Measurements from ENCODE around the gene NDUFB10. TPM values are rescaled to one million over a fixed set of nuclear protein-coding genes. Genes with fewer than 3 reads are reported as not detected.

Gene NDUFB10
- total RNA-seq, 2 donors from 2014 or later = 39.2 to 86.1 TPM

DNA sequence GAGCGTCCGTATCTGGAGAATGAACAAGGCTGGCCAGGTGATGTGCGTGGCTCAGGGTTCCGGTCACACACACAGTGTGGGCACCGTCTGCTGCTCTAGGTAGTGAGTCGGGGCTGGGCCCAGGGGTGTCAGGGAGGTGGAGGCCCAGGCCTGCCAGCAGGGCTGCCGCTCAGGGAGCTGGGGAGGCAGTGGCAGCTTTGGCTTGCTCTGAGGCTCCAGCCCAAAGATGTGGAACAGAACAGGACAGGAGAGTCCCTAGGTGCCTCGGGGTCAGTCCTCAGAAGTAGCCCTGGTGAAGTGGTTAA, 16.8 kb downstream of the NDUFB10 start:
- H3K4me3 ChIP-seq = no peak overlapping the region
- ATAC-seq (no peak), DNase-seq (no peak)
- intact Hi-C loops (cut with DNase I) = no loop called here
- peaks cover 0 to 20% of the 10 kb centered on the region in 2 donors for H3K36me3 ChIP-seq (replicated peaks in 1 of 2; ENCODE audit: insufficient read depth in 1 of 2, low read depth in 2 of 2)
- TF ChIP-seq, protein P1, sequence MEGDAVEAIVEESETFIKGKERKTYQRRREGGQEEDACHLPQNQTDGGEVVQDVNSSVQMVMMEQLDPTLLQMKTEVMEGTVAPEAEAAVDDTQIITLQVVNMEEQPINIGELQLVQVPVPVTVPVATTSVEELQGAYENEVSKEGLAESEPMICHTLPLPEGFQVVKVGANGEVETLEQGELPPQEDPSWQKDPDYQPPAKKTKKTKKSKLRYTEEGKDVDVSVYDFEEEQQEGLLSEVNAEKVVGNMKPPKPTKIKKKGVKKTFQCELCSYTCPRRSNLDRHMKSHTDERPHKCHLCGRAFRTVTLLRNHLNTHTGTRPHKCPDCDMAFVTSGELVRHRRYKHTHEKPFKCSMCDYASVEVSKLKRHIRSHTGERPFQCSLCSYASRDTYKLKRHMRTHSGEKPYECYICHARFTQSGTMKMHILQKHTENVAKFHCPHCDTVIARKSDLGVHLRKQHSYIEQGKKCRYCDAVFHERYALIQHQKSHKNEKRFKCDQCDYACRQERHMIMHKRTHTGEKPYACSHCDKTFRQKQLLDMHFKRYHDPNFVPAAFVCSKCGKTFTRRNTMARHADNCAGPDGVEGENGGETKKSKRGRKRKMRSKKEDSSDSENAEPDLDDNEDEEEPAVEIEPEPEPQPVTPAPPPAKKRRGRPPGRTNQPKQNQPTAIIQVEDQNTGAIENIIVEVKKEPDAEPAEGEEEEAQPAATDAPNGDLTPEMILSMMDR (IDR thresholded peaks at IDR 0.05) = no peak
- no peak for TF ChIP-seq POLR2A (IDR thresholded peaks at IDR 0.05)
- H3K27me3 ChIP-seq = no peaks in the 10 kb centered on the region
- H3K27ac ChIP-seq = no peak overlapping the region
- 89 to 97% methylated on average over 7 to 8 of the region's 8 CpGs for WGBS, 2 donors
- no peaks in the 10 kb centered on the region for H3K9me3 ChIP-seq
- H3K4me1 ChIP-seq = peaks cover 47% of the 10 kb centered on the region

DNA sequence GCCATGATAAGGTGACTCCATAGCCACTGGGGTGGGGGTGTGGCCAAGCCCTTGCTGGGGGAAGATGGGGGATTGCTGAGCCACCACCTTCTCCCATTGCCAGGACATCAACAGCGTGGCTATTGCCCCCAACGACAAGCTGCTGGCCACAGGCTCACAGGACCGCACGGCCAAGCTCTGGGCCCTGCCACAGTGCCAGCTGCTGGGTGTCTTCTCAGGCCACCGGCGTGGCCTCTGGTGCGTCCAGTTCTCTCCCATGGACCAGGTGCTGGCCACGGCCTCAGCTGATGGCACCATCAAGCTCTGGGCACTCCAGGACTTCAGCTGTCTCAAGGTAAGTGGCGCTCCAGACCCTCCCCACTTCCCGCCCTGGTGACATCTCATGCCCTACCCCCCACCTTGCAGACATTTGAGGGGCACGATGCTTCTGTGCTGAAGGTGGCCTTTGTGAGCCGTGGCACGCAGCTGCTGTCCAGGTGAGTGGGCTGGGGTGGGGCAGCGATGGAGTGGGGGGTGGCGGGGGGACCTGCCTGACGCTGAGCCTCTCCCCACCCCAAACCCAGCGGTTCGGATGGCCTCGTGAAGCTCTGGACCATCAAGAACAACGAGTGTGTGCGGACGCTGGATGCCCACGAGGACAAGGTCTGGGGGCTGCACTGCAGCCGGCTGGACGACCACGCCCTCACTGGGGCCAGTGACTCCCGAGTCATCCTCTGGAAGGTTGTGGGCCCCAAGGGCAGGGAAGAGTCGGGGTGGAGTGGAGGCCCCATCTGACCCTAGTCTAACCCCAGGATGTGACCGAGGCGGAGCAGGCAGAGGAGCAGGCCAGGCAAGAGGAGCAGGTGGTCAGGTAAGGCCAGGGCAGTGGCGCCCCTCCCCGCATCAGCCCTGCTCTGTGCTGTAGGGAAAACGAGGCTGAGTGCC, 17.9 kb downstream of the NDUFB10 start:
- H3K4me3 ChIP-seq = no peak overlapping the region
- TF ChIP-seq, protein P1 (IDR thresholded peaks at IDR 0.05) = no peak
- TF ChIP-seq POLR2A (IDR thresholded peaks at IDR 0.05) = no peak
- H3K36me3 ChIP-seq (replicated peaks in 1 of 2; ENCODE audit: insufficient read depth in 1 of 2, low read depth in 2 of 2) = peaks cover 0 to 20% of the 10 kb centered on the region in 2 donors
- no peaks in the 10 kb centered on the region for H3K27me3 ChIP-seq
- no peaks in the 10 kb centered on the region for H3K9me3 ChIP-seq
- DNase-seq = no peak
- no peak overlapping the region for H3K27ac ChIP-seq
- WGBS, 2 donors = 89 to 91% methylated on average over 22 to 32 of the region's 33 CpGs
- H3K4me1 ChIP-seq = peaks cover 53% of the 10 kb centered on the region
- intact Hi-C loops (cut with DNase I) = no loop called here
- ATAC-seq = no peak

DNA sequence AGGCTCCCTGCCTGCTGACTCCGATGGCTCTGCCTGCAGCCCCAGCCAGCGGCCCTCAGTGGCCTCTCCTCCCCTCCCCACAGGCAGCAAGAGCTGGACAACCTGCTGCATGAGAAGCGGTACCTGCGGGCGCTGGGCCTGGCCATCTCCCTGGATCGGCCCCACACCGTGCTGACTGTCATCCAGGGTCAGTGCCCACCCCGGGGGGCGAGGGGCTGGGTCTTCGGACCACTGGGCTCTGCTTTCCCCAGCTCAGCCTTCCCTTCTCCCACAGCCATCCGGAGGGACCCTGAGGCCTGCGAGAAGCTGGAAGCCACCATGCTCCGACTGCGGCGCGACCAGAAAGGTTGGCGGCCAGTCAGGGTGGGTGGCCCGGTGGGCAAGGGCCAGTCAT, 18.5 kb downstream of the NDUFB10 start:
- peaks cover 54% of the 10 kb centered on the region for H3K4me1 ChIP-seq
- TF ChIP-seq, protein P1 (IDR thresholded peaks at IDR 0.05) = no peak
- TF ChIP-seq POLR2A (IDR thresholded peaks at IDR 0.05) = no peak
- H3K4me3 ChIP-seq = no peak overlapping the region
- ATAC-seq = no peak
- peaks cover 0 to 20% of the 10 kb centered on the region in 2 donors for H3K36me3 ChIP-seq (replicated peaks in 1 of 2; ENCODE audit: insufficient read depth in 1 of 2, low read depth in 2 of 2)
- H3K27ac ChIP-seq = no peak overlapping the region
- WGBS, 2 donors = 83 to 92% methylated on average over 1 to 15 of the region's 18 CpGs
- intact Hi-C loops (cut with DNase I) = no loop called here
- H3K9me3 ChIP-seq = no peaks in the 10 kb centered on the region
- DNase-seq = no peak
- no peaks in the 10 kb centered on the region for H3K27me3 ChIP-seq

DNA sequence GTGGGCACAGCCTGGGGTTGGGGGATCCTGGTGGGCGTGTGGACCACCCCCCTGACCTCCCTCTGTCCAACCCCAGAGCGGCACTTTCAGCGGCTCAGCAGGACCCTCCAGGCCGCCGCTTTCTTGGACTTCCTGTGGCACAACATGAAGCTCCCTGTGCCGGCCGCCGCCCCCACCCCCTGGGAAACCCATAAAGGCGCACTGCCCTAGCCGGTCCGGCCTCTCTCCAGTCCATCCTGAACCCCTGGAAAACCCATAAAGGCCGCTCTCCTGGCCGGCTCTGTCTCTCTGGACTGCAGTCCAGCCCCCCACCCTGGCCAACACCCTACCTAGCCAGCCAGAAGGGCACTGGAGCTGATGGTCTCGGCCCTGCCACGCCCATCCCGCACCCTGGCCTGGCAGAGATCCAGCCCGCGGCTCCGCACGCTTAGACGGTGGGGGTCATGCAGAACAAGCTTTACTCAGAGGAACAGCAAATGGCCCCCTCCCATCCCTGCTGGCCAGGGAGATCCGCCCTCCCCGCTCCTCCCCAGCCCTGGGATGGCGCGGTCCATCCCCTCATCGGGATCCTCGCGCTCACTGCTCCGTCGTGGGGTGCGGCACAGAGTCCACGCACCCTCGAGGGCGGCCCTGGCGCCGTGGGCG, 19.3 kb downstream of the NDUFB10 start:
- DNase-seq (no peak), ATAC-seq (no peak)
- TF ChIP-seq, protein P1 (IDR thresholded peaks at IDR 0.05) = no peak
- TF ChIP-seq POLR2A (IDR thresholded peaks at IDR 0.05) = no peak
- H3K4me1 ChIP-seq = peaks cover 54% of the 10 kb centered on the region
- no peaks in the 10 kb centered on the region for H3K9me3 ChIP-seq
- H3K4me3 ChIP-seq = peak overlapping the region in 1 of 2 donors; percentile 16
- H3K27me3 ChIP-seq = no peaks in the 10 kb centered on the region
- WGBS, 2 donors = 49 to 100% methylated on average over 2 to 34 of the region's 37 CpGs
- peak overlapping the region in 3 of 4 donors; percentile 52 to 78 (median 74) for H3K27ac ChIP-seq
- peaks cover 0 to 20% of the 10 kb centered on the region in 2 donors for H3K36me3 ChIP-seq (replicated peaks in 1 of 2; ENCODE audit: insufficient read depth in 1 of 2, low read depth in 2 of 2)
- intact Hi-C loops (cut with DNase I) = no loop called here

Data from body of pancreas (tissue), 4 donors.